ENCODE results near the gene CPLANE2. TPM values are rescaled to one million over a fixed set of nuclear protein-coding genes. Genes with fewer than 3 reads are reported as not detected.

Gene CPLANE2
- total and polyA plus RNA-seq, 7 donors: 1.0 to 7.4 (median 4.5) TPM

- H3K4me3 ChIP-seq: no peak overlapping the region
- peaks cover 0 to 7% of the 10 kb centered on the region in 2 donors for H3K36me3 ChIP-seq (ENCODE audit: insufficient read depth in 1 of 2, low read depth in 1 of 2)
- no peak overlapping the region for H3K27ac ChIP-seq
- H3K9me3 ChIP-seq: no peaks in the 10 kb centered on the region
- H3K4me1 ChIP-seq: peaks cover 11% of the 10 kb centered on the region
- TF ChIP-seq CTCF (IDR thresholded peaks at IDR 0.05): no peak
- intact Hi-C loops (cut with DNase I): no loop called here
- ATAC-seq (no peak), DNase-seq (no peak)
- no peaks in the 10 kb centered on the region for H3K27me3 ChIP-seq (ENCODE audit: insufficient read depth in 3 of 3, low read length in 2 of 3)
- WGBS, 3 donors: 85 to 94% (median 85%) methylated on average over 2 of the region's 2 CpGs
Observed at GRCh38 chr1:16235347-16235746, 1.6 kb downstream of the CPLANE2 start.

- Histone ChIP-seq H3K27me3 (ENCODE audit: insufficient read depth in 3 of 3, low read length in 2 of 3) (peaks cover 0 to 2% (median 0%) of the 10 kb centered on the region in 3 donors), H3K27ac (no peak overlapping the region), H3K4me3 (no peak overlapping the region), H3K9me3 (no peaks in the 10 kb centered on the region), H3K4me1 (peaks cover 11% of the 10 kb centered on the region), H3K36me3 (ENCODE audit: insufficient read depth in 1 of 2, low read depth in 1 of 2) (peaks cover 0 to 7% of the 10 kb centered on the region in 2 donors)
- 93 to 96% (median 96%) methylated on average over 8 of the region's 8 CpGs for WGBS, 3 donors
- ATAC-seq: no peak
- intact Hi-C loops (cut with DNase I): no loop called here
- TF ChIP-seq CTCF (IDR thresholded peaks at IDR 0.05): no peak
- DNase-seq: no peak
Observed at GRCh38 chr1:16233431-16233830, 3.6 kb downstream of the CPLANE2 start.

DNA sequence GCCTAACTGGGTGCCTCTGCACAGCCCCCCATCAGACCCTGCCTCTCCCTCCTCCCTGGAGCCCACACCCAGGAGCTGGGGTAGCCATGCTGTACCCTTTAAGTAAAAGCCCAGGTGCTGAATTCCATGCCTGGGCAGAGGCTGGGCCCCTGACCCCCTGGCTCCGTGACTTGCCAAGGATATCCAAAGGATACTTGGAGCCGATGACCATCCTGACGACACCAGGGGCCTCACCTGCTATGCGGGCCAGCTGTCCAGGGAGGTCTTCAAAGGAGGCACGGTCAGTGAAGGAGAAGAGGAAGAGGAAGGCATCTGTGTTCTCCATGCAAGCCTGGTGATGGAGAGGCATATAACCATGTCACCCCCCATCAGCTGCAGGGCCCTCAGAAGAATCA, 4.7 kb downstream of the CPLANE2 start:
- H3K4me3 ChIP-seq: no peak overlapping the region
- H3K27me3 ChIP-seq (ENCODE audit: insufficient read depth in 3 of 3, low read length in 2 of 3): peaks cover 0 to 12% (median 9%) of the 10 kb centered on the region in 3 donors
- no peak overlapping the region for H3K27ac ChIP-seq
- H3K36me3 ChIP-seq (ENCODE audit: insufficient read depth in 1 of 2, low read depth in 1 of 2): peaks cover 0 to 7% of the 10 kb centered on the region in 2 donors
- DNase-seq (no peak), ATAC-seq (no peak)
- intact Hi-C loops (cut with DNase I): no loop called here
- no peak for TF ChIP-seq CTCF (IDR thresholded peaks at IDR 0.05)
- no peaks in the 10 kb centered on the region for H3K9me3 ChIP-seq
- 87 to 98% (median 89%) methylated on average over 5 of the region's 5 CpGs for WGBS, 3 donors
- peaks cover 7% of the 10 kb centered on the region for H3K4me1 ChIP-seq

DNA sequence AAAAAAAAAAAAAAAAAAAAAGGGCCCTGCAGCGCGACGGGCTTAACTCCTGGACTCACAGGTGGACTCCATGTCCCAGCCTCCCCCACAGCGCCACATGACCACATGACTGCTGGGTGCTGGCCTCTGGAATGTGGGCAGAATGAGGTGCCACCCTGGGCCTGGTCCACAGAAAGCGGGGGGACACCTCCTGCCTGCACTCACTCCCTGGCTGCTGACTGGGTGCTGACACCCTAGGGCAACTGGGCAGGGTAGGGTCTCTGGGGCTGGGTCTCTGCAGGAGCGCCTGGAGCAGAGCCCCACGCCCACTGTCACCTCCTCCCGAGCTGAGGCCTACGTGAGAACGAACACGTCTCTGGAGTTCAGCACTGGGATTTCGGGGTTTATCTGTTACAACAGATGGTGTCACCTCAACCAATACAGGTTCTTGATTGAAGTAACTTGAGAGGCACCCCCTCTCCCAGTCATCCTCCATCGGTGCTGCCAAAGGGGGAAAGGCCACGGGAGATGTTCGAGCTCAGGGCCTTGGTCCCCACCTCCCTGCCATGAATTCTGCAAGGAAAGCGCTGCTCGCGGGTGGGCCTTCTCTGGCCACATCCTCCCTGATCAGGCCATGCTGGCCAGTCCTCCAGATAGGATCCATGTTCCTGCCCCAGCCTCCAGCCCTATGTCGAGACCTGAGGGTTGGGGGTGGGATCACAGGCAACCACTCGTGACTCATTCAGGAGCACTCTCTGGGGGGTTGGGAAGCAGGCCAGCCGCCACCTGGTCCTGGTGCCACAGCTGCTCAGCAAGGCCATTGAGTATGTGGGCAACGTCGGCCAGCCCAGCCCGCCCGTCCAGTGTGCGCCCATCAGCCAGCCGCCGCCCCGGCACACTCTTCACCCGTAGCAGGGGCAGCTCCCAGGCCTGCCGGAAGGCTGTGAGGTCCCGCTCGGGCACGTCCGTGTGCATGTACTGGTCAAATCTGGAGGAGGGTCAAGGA, 5.4 kb downstream of the CPLANE2 start:
- 84 to 91% (median 86%) methylated on average over 35 of the region's 35 CpGs for WGBS, 3 donors
- Histone ChIP-seq H3K27ac (no peak overlapping the region), H3K9me3 (no peaks in the 10 kb centered on the region), H3K36me3 (ENCODE audit: insufficient read depth in 1 of 2, low read depth in 1 of 2) (peaks cover 0 to 7% of the 10 kb centered on the region in 2 donors), H3K4me1 (peaks cover 11% of the 10 kb centered on the region), H3K27me3 (ENCODE audit: insufficient read depth in 3 of 3, low read length in 2 of 3) (peaks cover 0 to 19% (median 12%) of the 10 kb centered on the region in 3 donors), H3K4me3 (no peak overlapping the region)
- no peak for ATAC-seq
- DNase-seq: peak in 1 of 2 donors; percentile 47
- no peak for TF ChIP-seq CTCF (IDR thresholded peaks at IDR 0.05)
- intact Hi-C loops (cut with DNase I): no loop called here
